GM20431 (cell line): ENCODE measurements around the gene CCHCR1.
"Not testable (repeated sequence)": the region's sequence is repeated elsewhere in the genome, so short reads cannot be mapped to it uniquely, and the experiment has no call there.

Source experiments
- in situ Hi-C: fragments of 300-500 bp; cut with MseI, MboI; formaldehyde crosslinking; loops from one replicate; pipeline ENCODE4 v1.15.0; 2020; ENCODE audit warnings: low sequenced_read_pairs; ENCODE audit not compliant: unreplicated experiment

Gene CCHCR1, protein sequence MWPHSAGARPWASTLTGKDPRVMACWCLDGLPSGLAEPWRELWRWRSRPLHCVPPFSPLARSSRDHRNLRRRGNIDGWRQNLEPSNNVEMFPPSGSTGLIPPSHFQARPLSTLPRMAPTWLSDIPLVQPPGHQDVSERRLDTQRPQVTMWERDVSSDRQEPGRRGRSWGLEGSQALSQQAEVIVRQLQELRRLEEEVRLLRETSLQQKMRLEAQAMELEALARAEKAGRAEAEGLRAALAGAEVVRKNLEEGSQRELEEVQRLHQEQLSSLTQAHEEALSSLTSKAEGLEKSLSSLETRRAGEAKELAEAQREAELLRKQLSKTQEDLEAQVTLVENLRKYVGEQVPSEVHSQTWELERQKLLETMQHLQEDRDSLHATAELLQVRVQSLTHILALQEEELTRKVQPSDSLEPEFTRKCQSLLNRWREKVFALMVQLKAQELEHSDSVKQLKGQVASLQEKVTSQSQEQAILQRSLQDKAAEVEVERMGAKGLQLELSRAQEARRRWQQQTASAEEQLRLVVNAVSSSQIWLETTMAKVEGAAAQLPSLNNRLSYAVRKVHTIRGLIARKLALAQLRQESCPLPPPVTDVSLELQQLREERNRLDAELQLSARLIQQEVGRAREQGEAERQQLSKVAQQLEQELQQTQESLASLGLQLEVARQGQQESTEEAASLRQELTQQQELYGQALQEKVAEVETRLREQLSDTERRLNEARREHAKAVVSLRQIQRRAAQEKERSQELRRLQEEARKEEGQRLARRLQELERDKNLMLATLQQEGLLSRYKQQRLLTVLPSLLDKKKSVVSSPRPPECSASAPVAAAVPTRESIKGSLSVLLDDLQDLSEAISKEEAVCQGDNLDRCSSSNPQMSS

DNA sequence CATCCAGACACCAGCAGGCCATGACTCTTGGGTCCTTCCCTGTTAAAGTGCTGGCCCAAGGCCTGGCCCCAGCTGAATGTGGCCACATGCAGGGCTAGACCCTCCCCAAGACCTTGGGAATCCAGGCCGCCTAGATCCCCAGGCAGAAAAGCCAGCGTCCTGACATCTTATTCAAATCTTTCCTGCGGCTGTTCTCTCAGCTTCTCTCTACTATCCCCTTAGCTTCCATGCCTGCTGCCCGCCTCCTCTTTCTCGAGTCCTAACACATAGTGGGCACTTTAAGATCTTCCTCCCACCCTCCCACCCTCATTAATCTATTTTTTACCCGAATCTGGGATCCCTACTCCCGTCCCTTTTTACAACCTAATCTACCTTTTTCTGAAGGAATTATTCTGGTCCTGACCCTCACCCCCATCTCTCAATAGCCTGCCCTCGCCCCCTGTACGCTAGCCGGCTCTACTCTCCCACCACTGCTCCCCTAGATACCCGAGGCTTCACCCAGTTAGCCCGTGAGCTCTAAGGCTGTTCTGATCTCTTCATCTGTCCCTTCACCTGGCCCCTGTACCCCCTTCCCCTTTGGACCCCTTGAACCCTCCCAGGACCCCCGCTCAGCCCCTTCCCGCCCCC lies at the start of gene CCHCR1:
Gene CCHCR1, minus strand, starts transcription at position 290 of the 627 bp plus-strand sequence. Its CDS starts 202 bp downstream, at position 88.
- in situ Hi-C loops = no loop called here

DNA sequence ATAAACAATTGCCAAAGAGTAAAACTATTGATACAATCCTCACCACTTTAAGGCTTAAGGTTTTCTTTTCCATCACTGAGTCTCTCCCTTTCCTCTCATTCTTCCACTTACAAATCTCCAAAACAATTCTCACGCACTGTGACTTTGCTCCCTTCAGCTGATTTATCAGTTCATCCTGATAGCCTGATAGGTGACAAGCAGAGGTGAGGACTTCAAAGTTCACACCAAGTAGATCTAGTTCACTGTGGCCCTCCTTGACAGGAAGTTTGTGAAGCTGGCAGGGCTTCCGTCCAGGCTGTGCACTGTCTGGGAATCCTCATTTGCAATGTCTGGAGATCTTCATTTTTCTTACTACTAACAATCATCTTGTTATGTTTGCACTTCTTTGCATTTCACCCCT lies 48.0 kb upstream of the CCHCR1 start:
- in situ Hi-C loops = no loop called here

DNA sequence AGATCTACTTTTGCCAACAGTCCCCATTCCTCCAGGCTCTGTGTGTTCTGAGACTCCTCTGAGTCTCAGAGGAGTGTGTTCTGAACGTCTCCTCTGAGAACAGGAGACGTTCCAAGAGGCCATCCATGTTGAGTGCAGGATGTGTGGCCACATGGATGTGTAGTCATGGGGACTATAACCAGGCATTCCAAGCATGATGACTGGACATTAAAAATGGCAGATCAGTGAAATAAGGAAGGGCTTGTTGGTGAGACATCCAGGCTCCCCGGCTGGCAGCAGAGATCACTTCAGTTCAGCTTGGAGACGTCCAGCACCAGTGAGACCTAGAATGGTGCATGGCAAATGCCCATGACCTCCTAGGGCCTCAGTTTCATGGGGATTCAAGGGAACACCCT lies 47.1 kb upstream of the CCHCR1 start:
- in situ Hi-C loops = no loop called here

- in situ Hi-C loops = no loop called here
Observed at GRCh38 chr6:31203345-31203979, 45.9 kb upstream of the CCHCR1 start.

DNA sequence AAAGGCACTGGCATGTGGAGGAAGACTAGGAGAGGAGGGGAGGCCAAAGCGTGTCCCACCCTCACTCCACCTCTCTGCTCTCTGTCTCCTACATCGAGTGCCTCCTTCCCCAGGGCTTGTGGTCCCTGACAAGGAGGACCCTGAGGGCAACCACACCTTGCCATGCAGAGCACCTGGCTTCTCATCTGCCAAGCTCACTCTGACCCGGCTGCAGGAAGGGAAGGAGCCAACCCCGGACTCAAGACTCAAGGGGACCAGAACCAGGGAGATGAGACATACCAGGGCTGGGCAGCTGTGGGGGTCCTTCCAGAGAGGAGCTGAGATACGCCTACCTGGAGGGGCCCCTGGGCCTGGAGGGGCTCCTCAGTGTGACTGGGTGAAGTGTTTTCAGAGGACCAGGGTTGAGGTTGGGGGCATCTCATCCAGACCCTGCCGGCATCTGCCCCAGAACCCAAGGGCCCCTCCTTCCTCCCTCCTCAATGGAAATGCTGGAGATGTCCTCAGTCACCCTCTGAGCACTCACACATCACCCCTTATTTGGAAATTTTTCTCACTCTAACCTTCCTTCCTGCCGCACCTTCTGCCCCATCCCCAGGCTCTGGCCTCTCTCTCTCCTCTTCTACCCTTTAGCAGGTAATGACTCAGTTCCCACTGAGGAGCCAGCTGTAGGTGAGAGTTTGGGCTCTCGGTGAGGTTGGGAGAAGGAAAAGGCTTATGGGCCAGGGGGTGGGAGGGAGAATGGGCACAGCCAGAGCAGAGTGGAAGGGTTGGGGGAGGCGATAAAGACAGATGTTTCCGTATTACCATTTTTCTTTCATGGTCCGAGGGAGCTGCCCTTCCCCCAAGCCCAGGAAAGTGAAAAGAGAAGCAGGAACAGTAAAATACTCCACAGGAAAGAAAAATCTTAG lies 44.9 kb upstream of the CCHCR1 start:
- in situ Hi-C loops = no loop called here

- in situ Hi-C loops = loop anchor here (10.0 kb wide), 2 partner anchors 64 to 166 kb away; partner anchors contain the start of gene PSORS1C2
Observed at GRCh38 chr6:31199105-31199452, 41.5 kb upstream of the CCHCR1 start.

DNA sequence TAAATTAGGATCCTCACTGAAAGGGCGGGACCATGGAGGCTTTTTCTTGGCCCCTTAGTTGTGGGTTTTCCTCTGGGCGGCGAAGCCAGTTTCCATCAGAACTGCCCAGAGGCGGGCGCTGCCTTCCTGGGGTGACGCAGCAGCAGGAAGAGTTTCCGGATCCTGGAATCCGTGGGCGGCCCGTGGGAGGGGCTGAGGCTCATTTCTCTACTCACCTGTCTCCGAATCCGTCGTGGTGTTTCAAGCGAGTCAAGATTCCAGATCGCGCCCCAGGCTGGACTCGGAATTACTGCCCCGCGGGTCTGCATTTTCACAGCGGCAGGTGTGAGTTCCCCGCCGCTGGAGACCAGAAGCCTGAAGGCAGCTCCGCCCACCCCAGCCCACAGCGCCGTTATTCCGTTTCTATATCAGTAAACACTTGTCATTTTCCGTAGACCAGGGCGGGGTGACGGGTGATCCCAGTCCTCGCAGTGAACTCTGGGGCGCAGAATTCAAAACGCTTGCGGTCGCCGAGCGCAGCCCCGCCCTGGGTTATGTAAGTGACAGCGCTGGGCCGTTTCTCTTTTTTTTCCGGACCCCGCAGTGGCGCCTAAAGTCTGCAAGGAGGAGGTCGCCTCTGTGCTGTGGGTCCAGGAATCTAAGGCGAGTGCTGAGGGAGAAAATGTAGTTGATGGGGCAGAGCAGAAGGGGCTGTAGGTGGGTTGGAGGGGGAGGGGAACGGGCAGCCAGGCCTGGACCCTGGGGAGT lies 40.1 kb upstream of the CCHCR1 start:
- in situ Hi-C loops = loop anchor here (10.0 kb wide), 2 partner anchors 63 to 167 kb away; partner anchors contain the start of gene PSORS1C2

DNA sequence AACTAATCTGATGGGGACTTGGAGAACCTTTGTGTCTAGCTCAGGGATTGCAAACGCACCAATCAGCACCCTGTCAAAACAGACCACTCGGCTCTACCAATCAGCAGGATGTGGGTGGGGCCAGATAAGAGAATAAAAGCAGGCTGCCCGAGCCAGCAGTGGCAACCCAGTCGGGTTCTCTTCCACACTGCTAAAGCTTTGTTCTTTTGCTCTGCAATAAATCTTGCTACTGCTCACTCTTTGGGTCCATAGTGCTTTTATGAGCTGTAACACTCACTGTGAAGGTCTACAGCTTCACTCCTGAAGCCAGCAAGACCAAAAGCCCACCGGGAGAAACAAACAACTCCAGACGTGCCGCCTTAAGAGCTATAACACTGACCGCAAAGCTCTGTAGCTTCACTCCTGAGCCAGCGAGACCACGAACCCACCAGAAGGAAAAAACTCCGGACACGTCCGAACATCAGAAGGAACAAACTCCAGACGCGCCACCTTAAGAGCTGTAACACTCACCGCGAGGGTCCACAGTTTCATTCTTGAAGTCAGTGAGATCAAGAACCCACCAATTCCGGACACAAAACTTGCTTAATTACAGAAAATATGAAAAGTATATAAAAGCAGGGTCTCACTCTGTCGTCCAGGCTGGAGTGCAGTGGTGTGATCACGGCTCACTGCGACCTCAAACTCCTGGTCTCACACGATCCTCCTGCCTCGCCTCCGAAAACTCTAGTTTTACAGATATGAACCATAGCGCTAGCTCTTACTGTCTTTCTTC lies 38.8 kb upstream of the CCHCR1 start:
- in situ Hi-C loops = loop anchor here (10.0 kb wide), 2 partner anchors 62 to 168 kb away; partner anchors contain the start of gene PSORS1C2

DNA sequence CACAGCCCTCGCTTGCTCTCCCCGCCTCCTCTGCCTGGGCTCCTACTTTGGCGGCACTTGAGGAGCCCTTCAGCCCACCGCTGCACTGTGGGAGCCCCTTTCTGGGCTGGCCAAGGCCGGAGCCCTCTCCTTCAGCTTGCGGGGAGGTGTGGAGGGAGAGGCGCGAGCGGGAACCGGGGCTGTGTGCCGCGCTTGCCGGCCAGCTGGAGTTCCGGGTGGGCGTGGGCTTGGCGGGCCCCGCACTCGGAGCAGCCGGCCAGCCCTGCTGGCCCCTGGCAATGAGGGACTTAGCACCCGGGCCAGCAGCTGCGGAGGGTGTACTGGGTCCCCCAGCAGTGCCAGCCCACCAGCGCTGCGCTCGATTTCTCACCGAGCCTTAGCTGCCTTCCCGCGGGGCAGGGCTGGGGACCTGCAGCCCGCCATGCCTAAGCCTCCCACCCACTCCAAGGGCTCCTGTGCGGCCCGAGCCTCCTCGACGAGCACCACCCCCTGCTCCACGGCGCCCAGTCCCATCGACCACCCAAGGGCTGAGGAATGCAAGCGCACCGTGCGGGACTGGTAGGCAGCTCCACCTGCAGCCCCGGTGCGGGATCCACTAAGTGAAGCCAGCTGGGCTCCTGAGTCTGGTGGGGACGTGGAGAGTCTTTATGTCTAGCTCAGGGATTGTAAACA lies 37.8 kb upstream of the CCHCR1 start:
- in situ Hi-C loops = loop anchor here (10.0 kb wide), 2 partner anchors 61 to 169 kb away; partner anchors contain the start of gene PSORS1C2

DNA sequence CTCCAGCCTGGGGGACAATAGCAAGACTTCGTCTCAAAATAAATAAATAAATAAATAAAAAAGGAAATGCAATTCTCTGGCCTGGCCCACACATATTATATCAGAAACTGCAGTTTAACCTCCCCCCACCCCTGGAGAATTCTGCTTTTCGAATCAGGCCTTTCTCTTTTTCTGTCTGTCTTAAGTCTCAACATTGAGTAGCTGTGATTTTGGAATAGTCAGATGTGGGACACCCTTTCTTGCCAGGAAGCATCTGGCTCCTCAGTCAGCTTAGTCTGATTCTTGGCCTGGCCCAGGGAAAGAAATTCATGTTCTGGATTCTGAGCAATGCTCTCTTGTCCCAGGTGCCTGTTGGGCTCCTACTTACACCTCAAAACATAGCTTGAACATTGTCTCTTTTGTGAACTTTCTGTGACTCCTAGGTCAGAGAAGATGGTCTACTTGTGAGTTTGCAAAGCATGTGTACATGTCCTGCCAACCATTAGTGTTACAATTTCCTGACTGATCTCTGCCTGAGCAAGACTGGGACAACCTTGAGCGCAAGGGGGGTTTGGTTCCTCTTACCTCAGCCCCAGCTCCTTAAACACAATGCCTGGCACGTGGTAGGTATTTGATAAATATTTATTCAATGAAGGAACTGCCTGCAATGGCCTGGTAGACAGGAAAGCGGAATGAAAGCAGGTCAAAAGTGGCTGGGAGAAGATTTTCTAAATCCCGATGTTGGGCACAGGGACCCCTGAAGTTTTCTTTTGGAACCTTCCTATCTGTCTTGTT lies 36.6 kb upstream of the CCHCR1 start:
- in situ Hi-C loops = loop anchor here (10.0 kb wide), 2 partner anchors 59 to 171 kb away; partner anchors contain the start of gene PSORS1C2

DNA sequence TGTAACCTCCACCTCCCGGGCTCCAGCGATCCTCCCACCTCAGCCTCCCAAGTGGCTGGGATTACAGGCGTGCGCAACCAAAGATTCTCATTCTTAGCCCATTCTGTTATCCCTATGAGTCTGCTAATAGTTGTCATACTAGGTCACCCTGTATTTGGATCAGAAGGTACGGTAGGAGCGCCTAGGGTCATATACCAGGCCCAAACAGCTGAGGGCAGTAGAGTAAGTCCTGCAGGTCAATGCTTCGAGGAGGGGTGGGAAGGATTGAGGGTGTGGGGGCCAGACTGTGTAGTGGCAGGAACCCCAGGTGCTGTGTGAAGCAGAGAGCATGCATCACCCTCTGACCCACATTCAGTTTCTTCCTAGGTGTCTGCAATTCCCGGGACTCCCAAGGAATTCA lies 35.6 kb upstream of the CCHCR1 start:
- in situ Hi-C loops = loop anchor here (10.0 kb wide), 2 partner anchors 58 to 172 kb away; partner anchors contain the start of gene PSORS1C2

DNA sequence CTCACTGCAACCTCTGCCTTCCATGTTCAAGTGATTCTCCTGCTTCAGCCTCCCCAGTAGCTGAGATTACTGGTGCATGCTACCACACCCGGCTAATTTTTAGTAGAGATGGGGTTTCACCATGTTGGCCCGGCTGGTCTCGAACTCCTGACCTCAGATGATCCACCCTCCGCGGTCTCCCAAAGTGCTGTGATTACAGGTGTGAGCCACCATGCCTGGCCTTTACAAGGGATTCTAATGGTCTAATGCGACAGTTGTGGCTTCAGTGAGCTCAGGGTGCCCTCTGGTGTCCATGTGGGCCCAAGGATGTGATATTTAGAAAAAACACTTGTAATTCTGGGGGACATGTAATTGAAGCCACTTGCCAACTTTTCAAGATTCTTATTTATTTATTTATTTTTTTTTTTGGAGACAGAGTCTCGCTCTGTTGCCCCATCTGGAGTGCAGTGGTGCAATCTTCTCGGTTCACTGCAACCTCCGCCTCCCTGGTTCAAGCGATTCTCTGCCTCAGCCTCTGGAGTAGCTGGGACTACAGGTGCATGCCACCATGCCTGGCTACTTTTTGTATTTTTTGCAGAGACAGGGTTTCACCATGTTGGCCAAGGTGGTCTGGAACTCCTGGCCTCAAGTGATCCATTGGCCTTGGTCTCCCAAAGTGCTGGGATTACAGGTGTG lies 35.0 kb upstream of the CCHCR1 start:
- in situ Hi-C loops = loop anchor here (10.0 kb wide), 2 partner anchors 58 to 172 kb away; partner anchors contain the start of gene PSORS1C2

- in situ Hi-C loops = loop anchor here (10.0 kb wide), 2 partner anchors 56 to 174 kb away; partner anchors contain the start of gene PSORS1C2
Observed at GRCh38 chr6:31190488-31190887, 32.9 kb upstream of the CCHCR1 start.

DNA sequence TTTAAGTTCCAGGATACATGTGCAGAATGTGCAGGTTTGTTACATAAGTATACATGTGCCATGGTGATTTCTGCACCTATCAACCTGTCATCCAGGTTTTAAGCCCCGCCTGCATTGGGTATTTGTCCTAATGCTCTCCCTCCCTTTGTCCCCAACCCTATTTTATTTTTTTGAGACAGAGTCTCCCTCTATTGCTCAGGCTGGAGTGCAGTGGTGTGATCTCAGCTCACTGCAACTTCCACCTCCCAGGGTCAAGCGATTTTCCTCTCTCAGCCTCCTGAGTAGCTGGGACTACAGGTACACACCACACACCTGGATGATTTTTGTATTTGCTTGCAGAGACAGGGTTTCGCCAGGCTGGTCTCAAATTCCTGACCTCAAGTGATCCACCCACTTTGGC lies 31.6 kb upstream of the CCHCR1 start:
- in situ Hi-C loops = not testable (repeated sequence)

- in situ Hi-C loops = no loop called here
Observed at GRCh38 chr6:31187780-31188194, 30.2 kb upstream of the CCHCR1 start.
